SU-DHL-6 (cell line): ENCODE results near the gene GBF1.

Source experiments
- H2AFZ ChIP-seq: fragments of 200-600 bp; sonication (generic); 2 replicates; pipeline ENCODE4 v1.6.1; 2014; ENCODE audit warnings: low read depth, mild to moderate bottlenecking, moderate library complexity, mixed read lengths, antibody characterized with exemption, low read length; ENCODE audit not compliant: severe bottlenecking
- H3F3A ChIP-seq: fragments of 200-600 bp; shearing (Covaris generic); 2 replicates; pipeline ENCODE4 v1.6.0; 2016; ENCODE audit warnings: antibody characterized with exemption, mild to moderate bottlenecking; ENCODE audit not compliant: insufficient read depth
- H3K27ac ChIP-seq: fragments of 200-600 bp; sonication (generic); 2 replicates; pipeline ENCODE4 v1.5.1; 2016; ENCODE audit warnings: low read depth, mild to moderate bottlenecking, low read length, moderate library complexity, mixed read lengths
- H3K27me3 ChIP-seq: fragments of 200-600 bp; sonication (generic), shearing (Covaris generic); 2 replicates; pipeline ENCODE4 v1.6.0; 2014; ENCODE audit warnings: mild to moderate bottlenecking, low read length
- H3K36me3 ChIP-seq: fragments of 200-600 bp; sonication (generic); 2 replicates; pipeline ENCODE4 v1.6.1; 2014; ENCODE audit warnings: mild to moderate bottlenecking, low read length, mixed read lengths
- H3K4me2 ChIP-seq: fragments of 300-600, 200-600 bp; shearing (Covaris generic), sonication (generic); 2 replicates; pipeline ENCODE4 v1.6.0; 2014; ENCODE audit warnings: low read length, low read depth, mild to moderate bottlenecking; ENCODE audit not compliant: poor library complexity, severe bottlenecking
- H3K4me3 ChIP-seq: fragments of 200-600 bp; sonication (generic); 2 replicates; pipeline ENCODE4 v1.5.1; 2014; ENCODE audit warnings: antibody characterized with exemption, low read length, mild to moderate bottlenecking, mixed read lengths; ENCODE audit not compliant: insufficient read depth, poor library complexity, severe bottlenecking
- H3K79me2 ChIP-seq: fragments of 200-600 bp; sonication (generic); 2 replicates; pipeline ENCODE4 v1.6.1; 2014; ENCODE audit warnings: mild to moderate bottlenecking, low read length, moderate library complexity; ENCODE audit not compliant: insufficient read depth
- H3K9ac ChIP-seq: fragments of 200-600 bp; sonication (generic); 2 replicates; pipeline ENCODE4 v1.7.0; 2014; ENCODE audit warnings: mild to moderate bottlenecking, low read length
- H3K9me2 ChIP-seq: fragments of 200-600 bp; sonication (generic); replicated peaks from 2 replicates; pipeline ENCODE4 v1.6.1; 2014; ENCODE audit warnings: low read length; ENCODE audit not compliant: insufficient read depth
- H3K9me3 ChIP-seq: fragments of 200-600 bp; sonication (generic); 2 replicates; pipeline ENCODE4 v1.6.1; 2014; ENCODE audit warnings: low read length, mixed read lengths; ENCODE audit not compliant: insufficient read depth
- H4K20me1 ChIP-seq: fragments of 200-600 bp; sonication (generic); 2 replicates; pipeline ENCODE4 v1.6.1; 2014; ENCODE audit warnings: low read depth, mild to moderate bottlenecking, antibody characterized with exemption, low read length, moderate library complexity, mixed read lengths
- EZH2phosphoT487 ChIP-seq: fragments of 200-600 bp; sonication (generic), shearing (Covaris generic); conservative IDR thresholded peaks from 2 replicates; pipeline ENCODE4 v1.6.1; 2018; ENCODE audit warnings: mild to moderate bottlenecking, antibody characterized with exemption, low read length, moderate library complexity, mixed read lengths
- TF ChIP-seq, protein P1 (sequence below): fragments of 200-600 bp; sonication (generic); IDR thresholded peaks from one replicate; pipeline ENCODE4 v1.5.1; 2017; ENCODE audit warnings: antibody characterized with exemption, mild to moderate bottlenecking, low read length, moderate library complexity; ENCODE audit not compliant: insufficient read depth, poor library complexity, severe bottlenecking

GBF1 gene

DNA sequence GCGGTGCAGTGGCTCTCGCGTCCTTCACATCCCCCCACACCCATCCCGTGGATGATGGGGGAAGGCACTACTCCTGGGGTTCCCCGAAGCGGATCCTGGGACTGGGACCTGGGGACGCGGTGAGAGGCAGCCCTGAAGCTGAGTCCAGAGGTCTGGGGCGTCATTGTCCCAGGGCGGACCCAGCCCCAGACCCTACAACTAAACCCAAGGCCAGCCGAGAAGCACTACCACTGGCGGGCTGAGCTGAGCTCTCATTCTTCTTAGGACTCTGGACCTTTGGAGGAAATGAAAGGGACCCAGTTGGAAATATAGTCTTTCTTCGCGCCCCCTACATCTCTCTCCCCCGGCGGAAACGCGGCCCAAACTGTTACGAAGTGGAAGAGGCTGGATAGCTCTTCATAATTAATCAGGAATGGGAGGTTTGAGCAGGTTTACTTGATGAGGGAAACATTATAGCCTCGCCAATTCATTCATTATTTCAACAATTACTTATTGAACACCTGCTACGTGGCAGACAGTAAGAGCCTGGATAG, 174.9 kb downstream of the GBF1 start:
- TF ChIP-seq EZH2phosphoT487: no peak
- TF ChIP-seq, protein P1, sequence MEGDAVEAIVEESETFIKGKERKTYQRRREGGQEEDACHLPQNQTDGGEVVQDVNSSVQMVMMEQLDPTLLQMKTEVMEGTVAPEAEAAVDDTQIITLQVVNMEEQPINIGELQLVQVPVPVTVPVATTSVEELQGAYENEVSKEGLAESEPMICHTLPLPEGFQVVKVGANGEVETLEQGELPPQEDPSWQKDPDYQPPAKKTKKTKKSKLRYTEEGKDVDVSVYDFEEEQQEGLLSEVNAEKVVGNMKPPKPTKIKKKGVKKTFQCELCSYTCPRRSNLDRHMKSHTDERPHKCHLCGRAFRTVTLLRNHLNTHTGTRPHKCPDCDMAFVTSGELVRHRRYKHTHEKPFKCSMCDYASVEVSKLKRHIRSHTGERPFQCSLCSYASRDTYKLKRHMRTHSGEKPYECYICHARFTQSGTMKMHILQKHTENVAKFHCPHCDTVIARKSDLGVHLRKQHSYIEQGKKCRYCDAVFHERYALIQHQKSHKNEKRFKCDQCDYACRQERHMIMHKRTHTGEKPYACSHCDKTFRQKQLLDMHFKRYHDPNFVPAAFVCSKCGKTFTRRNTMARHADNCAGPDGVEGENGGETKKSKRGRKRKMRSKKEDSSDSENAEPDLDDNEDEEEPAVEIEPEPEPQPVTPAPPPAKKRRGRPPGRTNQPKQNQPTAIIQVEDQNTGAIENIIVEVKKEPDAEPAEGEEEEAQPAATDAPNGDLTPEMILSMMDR: no peak
- Histone ChIP-seq H3K9me3 (no peaks in the 10 kb centered on the region), H3K27ac (peak overlapping the region; percentile 79), H3K36me3 (no peaks in the 10 kb centered on the region), H3K79me2 (no peaks in the 10 kb centered on the region), H3K27me3 (no peaks in the 10 kb centered on the region), H4K20me1 (no peaks in the 10 kb centered on the region), H3K9ac (peak overlapping the region; percentile 68), H3K4me2 (peak overlapping the region; percentile 74), H2AFZ (peak overlapping the region; percentile 87), H3K9me2 (no peaks in the 10 kb centered on the region), H3K4me3 (peak overlapping the region; percentile 82), H3F3A (no peaks in the 10 kb centered on the region)

DNA sequence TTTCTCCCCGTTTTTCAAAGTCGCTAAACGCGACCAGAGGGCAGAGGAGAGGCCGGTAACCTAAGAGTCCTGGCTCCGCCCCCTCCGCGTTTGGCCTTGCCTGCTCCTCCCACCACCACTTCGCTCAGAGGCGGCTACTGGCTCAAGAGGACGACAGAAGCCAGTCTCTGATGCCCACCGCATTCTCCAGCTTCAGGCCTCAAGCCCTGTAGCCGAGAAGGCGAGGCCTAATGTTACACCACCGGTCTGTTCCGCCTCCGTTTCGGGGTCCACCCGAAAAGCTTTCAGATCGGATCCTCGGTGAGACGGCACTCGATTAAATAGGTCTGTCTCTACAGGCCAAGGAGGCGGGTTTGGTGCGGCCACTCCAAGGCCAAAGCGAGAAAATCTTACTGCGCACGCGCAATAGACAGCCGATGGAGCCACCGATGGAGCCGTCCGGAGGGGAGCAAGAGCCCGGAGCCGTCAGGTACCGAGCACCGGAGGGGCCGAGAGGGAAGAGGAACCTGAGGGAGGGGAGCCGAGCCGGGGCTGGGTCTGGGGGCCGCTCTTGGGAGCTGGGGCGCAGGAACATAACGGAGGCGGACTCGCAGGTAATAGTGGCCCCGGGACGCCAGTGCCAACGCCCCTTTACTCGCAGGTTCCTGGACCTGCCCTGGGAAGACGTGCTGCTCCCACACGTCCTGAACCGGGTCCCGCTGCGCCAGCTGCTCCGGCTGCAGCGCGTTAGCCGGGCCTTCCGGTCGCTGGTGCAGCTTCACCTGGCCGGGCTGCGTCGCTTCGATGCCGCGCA, 175.6 kb downstream of the GBF1 start, which contains the start of gene FBXL15:
TSS of gene FBXL15 (plus strand) at position 123 of the 793 bp plus-strand sequence. CDS start at position 417, 294 bp downstream.
- peak within 1 kb of the TSS; percentile 79 for H3K27ac ChIP-seq
- peak within 1 kb of the TSS; percentile 74 for H3K4me2 ChIP-seq
- peak within 1 kb of the TSS; percentile 68 for H3K9ac ChIP-seq
- peak within 1 kb of the TSS; percentile 82 for H3K4me3 ChIP-seq
- H3F3A ChIP-seq: no peaks in the 10 kb centered on the region
- TF ChIP-seq, protein P1: no peak
- no peak for TF ChIP-seq EZH2phosphoT487
- no peaks in the 10 kb centered on the region for H3K79me2 ChIP-seq
- no peaks in the 10 kb centered on the region for H3K27me3 ChIP-seq
- H4K20me1 ChIP-seq: no peaks in the 10 kb centered on the region
- H3K36me3 ChIP-seq: no peaks in the 10 kb centered on the region
- H3K9me2 ChIP-seq: no peaks in the 10 kb centered on the region
- H3K9me3 ChIP-seq: no peaks in the 10 kb centered on the region
- peak within 1 kb of the TSS; percentile 87 for H2AFZ ChIP-seq

DNA sequence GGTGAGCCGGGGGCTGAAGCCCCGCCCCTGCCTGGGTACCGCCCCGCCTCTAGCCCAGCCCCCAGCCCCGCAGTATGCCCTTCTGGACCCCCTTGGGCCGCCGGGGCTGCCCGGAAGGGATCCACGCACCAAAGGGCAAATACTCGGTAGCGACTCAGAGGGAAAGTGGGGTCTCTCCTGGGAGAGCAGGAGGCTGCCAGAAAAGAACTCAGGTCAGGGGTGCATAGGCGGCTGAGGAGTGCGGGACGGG, 176.1 kb downstream of the GBF1 start:
- H3K4me3 ChIP-seq: peak overlapping the region; percentile 82
- peak overlapping the region; percentile 79 for H3K27ac ChIP-seq
- H3F3A ChIP-seq: no peaks in the 10 kb centered on the region
- H3K9me2 ChIP-seq: no peaks in the 10 kb centered on the region
- no peaks in the 10 kb centered on the region for H4K20me1 ChIP-seq
- no peaks in the 10 kb centered on the region for H3K36me3 ChIP-seq
- peak overlapping the region; percentile 36 for H2AFZ ChIP-seq
- H3K9me3 ChIP-seq: no peaks in the 10 kb centered on the region
- H3K79me2 ChIP-seq: no peaks in the 10 kb centered on the region
- TF ChIP-seq, protein P1: no peak
- TF ChIP-seq EZH2phosphoT487: no peak
- H3K9ac ChIP-seq: peak overlapping the region; percentile 68
- peak overlapping the region; percentile 74 for H3K4me2 ChIP-seq
- no peaks in the 10 kb centered on the region for H3K27me3 ChIP-seq
